ENCODE results near the gene ZNF90.
"Not testable (repeated sequence)": the region's sequence is repeated elsewhere in the genome, so short reads cannot be mapped to it uniquely, and the experiment has no call there.

The ZNF90 gene

DNA sequence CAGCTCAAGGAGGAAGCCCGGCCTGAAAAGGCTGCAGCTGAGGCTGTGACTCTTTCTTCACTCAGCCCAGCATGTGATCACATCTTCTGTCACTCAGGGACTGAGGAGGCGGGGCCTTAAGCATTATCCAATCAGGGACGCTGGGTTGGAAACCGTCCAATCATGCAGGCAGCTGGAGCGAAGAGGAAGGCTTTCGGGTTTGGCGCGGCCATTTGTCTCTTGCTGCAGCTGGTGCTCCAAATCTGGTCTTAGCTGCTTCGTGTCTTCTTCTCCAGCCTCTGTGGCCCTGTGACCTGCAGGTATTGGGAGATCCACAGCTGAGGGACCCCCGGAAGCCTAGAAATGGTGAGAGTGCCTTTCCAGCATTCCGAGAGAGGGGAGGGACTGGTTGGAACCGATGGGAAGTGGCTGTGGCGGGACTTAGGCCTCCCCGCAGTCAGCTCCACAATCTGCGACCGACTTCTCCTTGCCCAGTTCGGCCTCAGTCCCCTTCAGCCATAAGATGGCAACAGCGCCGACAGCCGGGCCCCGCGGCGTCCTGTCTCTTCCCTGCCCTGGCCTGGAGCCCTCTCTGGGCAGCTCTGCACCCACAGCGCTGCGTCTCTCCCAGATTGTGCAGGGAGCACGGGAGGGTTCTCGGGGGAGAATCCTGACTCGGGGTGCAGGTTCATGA, at the start of gene ZNF90:
ZNF90 (plus strand) TSS at position 210 of the 673 bp plus-strand sequence; CDS start at position 343, 133 bp downstream.
- peak; percentile 81 to 86 for DNase-seq

DNA sequence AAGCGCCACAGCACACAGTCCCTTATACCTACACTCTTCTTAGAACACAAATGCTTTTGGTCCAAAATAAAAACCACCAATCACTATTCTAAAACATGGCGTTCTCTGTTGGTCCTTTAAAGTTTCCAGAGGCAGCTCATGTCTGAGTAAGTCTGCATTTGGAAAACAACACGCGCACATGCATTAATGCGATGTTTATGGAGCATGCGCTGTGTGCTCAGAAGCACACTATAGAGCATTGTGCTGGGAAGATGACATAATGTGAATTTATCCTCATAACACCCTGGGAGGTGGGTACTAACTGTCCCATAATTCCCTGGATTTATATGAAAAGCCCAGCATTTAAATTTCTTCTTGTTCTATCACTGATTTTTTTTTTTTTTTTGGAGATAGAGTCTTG, 49.2 kb upstream of the ZNF90 start:
- DNase-seq = no peak

DNA sequence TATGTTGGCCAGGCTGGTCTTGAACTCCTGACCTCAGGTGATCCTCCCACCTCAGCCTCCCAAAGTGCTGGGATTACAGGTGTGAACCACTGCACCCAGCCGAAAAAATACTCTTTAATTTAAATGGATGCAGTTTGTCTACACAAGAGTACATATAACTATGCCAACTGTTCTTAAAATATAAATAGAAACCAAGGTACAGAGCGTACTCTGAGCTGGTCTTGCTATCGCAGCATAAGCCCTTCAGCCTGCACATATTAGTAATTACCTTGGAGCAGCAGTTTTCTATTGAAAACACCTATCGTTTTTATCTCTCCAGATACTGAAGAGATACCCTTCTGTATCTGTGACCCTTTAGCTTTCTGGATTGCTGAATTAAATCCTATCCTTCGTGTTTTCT, 41.9 kb upstream of the ZNF90 start:
- no peak for DNase-seq

DNA sequence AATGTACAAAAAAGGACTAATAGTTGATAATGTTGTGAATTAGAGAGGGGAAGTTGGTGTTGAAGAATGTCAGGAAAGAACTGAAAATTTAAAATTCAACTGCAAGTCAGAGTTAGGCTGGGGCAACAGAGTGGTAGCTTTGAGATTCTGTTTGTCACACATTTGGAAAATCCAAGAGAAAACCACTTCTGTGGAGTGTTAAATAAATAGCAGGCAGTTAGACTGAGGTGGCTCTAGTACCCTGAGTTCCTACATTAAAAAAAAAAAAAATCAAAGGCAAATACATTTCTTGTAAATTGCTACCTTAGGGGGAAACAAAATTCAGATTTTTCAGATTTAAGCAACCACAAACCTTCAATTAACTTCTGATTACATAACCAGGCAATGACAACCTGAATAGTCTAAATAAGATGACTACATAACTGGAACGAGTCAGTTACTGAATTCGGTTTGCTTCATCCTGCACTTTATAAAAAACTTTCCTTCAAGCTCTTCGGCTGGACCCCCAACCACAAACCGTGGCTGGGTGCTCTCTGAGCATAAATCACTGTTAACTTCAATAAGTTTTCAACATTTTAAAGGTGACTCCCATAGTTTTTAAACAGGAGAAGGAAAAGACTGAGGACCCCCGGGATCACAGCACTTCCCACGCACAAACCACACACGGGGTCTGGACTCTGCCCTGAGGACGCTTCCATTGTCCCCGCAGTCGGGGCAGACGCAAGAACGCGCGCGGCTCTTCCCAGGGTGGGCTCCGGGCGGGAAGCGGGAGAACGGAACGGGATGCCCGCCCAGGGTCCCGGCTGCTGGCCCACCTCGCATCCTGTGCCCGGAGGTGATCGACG, 39.2 kb upstream of the ZNF90 start:
- DNase-seq = peak in 1 of 2 donors; percentile 3

DNA sequence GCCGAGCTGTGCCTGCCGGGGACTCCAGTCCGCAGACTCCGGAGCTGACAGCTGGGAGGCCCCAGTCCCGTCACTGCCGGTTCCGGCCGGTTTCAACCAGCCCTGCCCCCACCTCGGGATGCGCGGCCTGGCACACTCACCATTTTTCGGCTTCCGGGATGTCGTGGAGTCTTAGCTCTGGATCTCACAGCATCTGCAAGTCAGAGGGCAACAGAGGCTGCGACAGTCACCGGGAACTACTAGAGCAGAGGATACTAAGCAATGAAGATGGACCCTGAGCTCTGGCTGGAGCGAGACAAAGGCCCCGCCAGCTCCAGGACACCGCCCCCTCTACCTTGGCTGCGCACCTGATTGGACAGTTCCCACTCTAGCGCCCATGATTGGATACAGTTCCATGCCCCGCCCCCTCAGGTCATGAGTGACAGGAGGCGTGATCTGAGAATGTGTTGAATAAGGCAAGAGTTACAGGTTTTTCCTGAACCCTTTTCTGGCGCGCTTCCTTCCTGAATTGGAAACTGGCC, 38.5 kb upstream of the ZNF90 start, which contains the start of gene ZNF682:
ZNF682 (minus strand) TSS at position 303 of the 521 bp plus-strand sequence; CDS start at position 143, 160 bp downstream.
- DNase-seq = peak; percentile 94 to 96

DNA sequence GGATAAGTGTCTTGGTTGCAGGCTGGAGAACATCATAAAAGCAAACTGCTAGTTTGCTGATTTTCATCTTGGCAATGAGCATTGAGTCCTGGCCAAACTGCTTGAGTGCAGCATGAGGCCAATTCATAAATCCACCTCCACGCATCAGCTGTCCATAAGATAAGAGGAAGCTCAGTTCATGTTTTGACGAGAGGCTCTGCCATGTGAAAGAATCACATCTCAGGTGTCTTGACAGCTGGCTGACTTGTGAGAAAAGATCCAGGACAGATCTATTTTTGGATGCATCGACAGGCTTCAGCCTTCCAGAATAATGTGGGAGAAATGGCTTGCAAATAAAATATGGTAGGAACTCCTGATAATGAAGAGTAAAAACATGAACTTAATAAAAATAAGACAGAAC, 33.1 kb upstream of the ZNF90 start:
- DNase-seq = no peak

DNA sequence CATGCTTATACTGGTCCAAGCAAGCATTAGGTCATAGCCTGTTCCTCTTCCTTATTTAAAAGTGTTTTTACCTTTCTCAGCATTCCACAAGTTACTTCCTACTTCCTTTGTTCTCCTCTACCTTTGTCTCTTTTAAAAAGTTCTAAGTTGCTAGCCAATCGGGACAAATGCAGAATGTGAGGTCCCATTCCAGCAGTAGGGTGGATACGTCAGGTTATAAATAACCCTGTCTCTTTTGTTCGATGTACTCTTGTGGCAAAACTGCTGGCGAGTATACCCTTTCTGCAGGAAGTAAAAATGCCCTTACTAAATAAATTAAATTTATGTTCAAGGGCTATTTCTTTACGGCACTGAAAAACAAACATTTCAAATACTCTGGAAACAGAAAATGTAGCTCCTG, 32.1 kb upstream of the ZNF90 start:
- DNase-seq = not testable (repeated sequence)

DNA sequence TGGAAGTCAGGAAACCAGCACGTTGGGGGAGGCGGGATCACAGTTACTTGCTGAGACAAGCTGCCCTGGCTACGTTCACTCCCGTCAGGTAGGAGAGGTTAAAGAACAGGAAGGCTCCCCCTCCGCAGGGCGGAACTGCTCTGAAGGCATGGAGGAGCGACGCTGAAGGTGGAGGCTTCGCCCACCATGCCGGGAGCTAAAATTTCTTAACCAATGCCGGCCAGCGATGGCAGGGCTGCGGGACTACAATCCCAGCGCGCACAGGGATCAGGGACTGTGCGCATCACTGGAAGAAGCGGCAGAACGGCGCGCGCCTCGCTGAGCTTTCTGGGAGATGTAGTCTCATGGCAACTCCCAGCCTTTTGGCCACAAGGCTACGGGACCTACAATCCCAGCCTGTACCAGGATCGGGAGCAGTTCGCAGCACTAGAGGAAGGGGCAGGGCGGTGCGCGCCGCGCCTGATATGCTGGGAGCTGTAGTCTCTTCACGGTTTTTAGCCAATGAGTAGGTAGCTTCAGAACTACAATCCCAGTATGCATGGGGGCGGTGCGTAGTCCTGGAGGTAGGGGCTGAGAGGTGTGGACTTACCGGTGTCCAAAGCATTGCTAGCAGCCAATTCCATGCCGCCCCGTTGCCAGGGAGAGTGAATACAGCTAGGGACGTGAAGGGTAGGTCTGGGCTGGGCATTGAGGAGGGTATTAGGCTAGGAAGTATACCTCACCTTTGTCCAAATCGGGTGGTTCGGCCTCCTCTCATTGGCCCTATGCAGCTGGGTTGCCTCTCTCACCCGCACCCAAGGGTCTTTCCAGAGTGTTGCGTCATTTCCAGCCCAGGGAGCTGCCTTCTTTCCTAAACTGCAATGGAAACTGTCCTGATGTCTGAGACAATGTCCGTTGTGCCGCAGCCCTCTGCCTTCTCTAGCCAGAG, 25.7 kb upstream of the ZNF90 start:
- DNase-seq = peak; percentile 57

DNA sequence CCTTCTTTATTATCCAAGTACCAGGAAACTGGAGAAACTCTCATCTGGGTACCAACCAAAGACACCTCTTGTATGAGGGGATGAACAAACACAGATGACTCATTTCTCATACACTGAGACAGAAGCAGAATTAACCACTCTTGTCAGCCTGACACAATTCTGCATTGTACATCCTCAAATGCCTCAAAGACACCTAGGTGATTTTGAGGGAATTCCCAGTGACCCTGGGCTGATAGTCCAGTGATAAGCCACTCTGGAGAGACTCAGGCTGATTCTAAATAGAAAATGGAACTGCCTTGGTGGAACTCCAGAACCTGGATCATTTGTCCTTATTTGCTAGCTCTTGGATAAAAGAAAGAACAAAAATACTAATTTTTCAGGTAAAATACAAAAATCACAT, 19.1 kb upstream of the ZNF90 start:
- DNase-seq = not testable (repeated sequence)

DNA sequence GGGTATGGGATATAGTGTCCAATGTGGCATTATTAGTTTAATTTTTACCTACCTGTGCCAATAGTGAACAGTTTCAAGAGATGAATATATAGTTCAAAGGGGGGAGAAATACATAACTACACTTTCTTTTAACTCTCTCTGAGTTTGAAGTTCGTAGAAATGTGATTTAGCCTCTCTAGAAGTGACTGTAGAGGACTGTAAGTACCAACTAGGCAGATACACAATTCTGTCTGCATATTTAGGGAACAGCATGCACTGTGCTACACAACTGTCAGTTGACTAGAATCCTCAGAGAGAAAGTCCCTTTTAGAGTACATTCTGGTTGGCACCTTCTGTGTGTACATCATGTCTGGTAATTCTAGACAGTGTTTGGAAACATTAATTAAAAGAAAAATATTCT, 17.5 kb upstream of the ZNF90 start:
- DNase-seq = no peak

DNA sequence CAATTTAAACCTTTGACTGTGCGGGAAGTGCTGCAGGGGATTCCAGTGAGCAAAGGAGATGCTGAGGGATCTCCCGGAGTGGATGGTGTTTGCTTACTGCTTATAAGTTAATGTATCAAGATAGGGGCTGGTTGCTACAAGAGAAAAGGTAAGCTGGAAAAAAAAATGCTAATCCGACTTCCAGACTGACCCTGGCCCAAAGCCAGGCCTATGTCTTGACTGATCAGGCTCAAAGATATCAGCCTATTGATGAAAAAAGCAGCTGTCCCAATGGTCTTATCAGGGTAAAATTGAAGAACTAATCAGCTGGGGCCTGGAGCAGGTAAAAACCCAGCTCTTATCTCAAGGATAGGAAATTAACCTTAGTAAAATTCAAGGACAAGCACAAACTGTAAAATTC, 10.9 kb upstream of the ZNF90 start:
- DNase-seq = no peak

DNA sequence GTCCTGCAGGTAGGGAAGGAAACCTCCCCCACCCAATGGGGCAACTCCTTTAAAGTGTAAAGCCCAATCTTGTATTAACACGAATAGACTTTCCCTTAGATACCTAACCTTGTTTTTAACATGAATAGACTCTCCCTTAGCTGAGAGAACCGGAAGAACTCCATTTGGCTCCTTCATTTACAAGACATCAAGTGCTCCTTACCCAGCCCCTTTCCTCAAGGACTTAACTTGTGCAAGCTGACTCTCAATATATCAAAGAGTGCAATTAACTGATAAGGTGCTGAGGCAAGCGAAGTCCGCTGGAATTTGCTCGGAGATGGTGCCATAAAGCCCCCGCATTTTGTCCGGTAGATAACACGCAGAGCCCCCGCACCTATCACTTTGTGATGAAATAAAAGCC, 9.9 kb upstream of the ZNF90 start:
- no peak for DNase-seq

DNA sequence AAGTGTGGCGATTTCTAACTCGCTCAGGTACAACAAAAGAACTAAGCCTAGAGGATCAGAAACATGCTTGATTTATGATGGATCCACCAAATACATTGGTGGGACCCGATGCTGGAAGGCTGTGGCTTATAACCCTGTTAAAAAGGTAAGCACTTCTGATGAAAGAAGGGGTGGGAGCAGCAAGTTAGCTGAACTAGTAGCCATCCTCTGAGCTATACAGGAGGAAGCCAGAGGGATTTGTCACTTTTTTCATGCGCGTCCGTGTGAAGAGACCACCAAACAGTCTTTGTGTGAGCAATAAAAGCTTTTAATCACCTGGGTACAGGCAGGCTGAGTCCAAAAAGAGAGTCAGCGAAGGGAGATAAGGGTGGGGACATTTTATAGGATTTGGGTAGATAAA, 9.2 kb upstream of the ZNF90 start:
- DNase-seq = not testable (repeated sequence)

DNA sequence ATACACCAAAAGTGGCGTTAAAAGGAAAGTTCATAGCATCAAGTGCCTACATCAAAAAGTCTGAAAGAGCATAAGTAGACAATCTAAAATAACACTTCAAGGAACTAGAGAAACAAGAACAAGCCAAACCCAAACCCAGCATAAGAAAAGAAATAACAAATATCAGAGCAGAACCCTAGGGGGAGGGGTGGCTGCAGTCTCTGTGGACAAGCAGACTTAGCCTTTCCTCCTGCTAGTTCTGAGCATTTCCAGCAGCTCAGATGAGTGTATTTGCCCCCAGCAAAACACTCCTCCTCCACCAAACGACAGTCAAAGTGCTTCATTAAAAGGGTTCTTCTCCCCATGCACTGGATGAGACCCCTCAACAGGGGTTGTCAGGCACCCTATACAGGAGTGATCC, 7.1 kb upstream of the ZNF90 start:
- no peak for DNase-seq

DNA sequence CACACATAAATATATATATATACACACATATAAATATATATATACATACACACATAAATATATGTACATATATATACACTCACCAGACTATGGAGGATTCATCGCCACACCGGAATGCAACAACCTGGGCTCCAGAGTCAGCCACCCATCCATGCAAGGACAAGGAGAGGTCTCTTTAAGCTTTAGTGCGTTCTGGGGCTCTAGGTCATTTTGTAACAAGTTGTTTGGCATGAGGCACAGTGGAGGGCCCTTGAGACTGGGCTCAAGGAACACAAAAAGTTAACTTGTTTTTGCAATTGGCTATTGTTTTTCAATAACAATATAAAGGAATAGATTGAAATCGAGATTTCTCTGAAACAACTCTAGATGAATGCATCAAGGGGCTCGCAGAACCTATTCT, 4.9 kb upstream of the ZNF90 start:
- no peak for DNase-seq

DNA sequence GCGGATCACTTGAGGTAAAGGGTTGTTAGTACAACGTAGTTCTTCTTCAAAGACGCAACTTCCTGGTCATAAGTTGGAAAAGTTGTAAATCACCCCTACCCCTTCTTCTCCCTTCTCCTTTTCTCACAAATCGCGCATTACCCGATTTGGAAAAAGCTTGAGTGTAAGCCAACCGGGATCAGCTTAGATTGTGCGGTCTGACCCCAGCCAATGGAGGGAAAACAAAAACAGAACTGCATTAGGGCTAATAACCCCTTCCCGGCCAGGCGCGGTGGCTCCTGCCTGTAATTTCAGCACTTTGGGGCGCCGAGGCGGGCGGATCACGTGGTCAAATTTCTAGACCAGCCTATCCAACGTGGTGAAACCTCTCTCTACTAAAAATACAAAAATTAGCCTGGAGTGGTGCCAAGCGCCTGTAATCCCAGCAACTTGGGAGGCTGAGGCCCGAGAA, 806 bp downstream of the ZNF90 start:
- DNase-seq = no peak

DNA sequence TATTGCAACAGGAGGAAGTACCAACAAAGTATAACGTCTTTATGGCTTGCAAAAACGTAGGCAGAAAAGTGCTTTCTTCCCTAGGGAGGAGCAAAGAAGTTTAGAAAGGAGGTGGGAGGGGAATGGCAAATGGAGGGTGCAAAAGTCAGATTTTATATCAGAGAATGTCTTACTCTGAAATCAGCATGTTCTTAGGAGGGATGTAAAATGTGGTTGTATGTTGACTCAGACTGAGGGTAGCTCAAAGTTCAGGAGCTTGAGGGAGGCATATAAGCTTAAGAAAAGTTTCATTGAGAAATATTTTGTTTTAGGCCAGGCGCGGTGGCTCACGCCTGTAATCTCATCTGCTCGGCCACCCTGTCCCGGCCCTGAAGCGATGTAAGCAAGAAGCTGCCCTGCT, 1.7 kb downstream of the ZNF90 start:
- no peak for DNase-seq

DNA sequence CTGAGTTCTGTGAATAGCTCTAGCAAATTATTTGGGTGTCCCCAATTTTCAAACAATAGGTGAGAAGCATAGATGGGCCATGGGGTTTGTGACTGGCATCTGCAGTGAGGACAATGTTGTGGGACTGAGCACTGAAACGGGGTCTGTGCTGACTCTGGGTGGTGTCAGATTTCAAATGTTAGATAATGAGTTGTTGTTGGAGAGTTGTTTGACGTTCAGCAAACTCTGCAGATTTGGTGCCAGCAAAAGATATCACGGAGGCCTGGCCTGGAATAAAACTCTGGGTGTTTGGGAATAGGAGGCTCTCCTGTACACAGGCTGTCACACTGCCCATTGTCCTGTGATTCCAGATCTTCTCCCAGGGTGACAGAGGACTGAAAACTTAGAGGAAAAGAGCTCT, 2.9 kb downstream of the ZNF90 start:
- DNase-seq = no peak

DNA sequence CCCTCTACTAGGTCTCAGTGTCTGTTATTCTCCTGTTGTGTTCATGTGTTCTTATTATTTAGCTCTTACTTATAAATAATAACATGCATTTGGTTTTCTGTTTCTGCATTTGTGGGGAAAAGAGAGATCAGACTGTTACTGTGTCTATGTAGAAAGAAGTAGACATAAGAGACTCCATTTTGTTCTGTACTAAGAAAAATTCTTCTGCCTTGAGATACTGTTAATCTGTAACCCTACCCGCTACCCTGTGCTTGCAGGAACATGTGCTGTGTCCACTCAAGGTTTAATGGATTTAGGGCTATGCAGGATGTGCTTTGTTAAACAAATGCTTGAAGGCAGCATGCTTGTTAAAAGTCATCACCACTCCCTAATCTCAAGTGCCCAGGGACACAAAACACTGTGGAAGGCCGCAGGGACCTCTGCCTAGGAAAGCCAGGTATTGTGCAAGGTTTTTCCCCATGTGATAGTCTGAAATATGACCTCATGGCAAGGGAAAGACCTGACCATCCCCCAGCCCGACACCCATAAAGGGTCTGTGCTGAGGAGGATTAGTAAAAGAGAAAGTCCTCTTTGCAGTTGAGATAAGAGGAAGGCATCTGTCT, 4.5 kb downstream of the ZNF90 start:
- not testable (repeated sequence) for DNase-seq

DNA sequence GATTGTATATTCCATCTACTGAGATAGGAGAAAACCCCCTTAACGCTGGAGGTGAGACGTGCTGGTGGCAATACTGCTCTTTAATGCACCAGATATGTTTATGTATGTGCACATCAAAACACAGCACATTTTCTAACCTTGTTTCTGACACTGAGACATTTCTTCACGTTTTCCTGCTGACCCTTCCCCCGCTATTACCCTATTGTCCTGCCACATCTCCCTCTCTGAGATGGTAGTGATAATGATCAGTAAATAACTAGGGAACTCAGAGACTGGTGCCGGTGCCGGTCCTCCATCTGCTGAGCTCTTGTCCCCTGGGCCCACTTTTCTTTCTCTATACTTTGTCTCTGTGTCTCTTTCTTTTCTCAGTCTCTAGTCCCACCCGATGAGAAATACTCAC, 5.1 kb downstream of the ZNF90 start:
- not testable (repeated sequence) for DNase-seq

DNA sequence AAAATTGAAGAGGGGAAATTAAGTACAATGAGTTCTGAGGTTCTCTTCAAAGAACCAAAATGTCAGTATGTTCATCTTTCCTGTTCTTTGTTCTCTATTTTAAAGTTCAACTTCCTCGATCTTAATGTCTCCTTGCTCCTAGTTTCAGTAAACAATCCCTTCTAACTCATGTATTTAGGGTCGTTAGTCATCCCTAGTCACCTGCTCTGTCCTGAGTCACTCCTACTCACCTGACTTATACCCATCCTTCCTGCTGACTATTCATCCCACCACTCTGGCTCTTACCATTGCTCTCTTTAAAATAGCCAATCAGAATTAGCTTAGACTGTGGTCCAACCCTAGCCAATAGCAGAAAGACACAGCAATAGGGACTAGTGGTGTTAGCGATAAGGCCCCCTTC, 24.3 kb downstream of the ZNF90 start:
- no peak for DNase-seq

DNA sequence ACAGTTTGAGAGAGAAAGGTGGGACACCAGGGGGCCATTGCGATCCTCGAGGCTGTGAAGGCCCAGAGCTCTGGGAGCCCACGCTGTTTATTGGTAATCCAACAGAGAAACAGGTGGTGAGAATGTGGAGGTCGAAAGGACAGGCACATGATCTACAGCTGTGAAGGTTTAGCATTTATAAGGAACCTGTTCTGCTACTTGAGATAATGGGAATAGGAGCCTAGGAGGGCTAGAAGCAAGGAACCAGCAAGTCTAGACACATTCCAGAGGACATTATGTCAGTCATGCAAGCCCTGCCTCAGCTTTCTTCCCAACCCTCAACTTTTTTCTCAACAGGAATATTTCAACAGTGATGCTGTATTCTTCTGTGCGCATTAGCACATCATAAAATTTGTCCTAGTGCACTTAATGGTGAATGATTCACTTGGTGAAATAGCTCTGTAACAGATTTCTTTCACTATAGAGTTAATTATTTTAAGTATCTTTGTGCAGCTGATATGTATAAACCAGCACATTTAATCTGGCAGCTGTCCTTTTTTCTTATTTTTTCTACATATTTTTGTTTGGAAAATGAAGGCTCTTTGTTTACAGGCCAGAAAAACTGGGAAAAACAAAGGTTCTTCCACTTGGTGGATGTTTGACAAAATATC, 25.4 kb downstream of the ZNF90 start:
- no peak for DNase-seq

All from activated CD4-positive, alpha-beta T cell treated with anti-CD3 and anti-CD28 coated beads for 4 hours (primary cell).